AG08395 (cell line): ENCODE results near the gene MBD2.

Source experiments
- DNase-seq: peaks from one replicate; pipeline ENCODE4 v3.0.0; 2012; ENCODE audit warnings: mixed read lengths, low spot score

MBD2 gene

GRCh38 chr18:54193786-54194185 lies 30.7 kb downstream of the MBD2 start:
- no peak for DNase-seq

GRCh38 chr18:54192900-54193299 lies 31.6 kb downstream of the MBD2 start:
- no peak for DNase-seq

GRCh38 chr18:54192415-54192814 lies 32.1 kb downstream of the MBD2 start:
- DNase-seq, result no peak

- DNase-seq, result no peak
Observed at GRCh38 chr18:54191352-54191751, 33.1 kb downstream of the MBD2 start.

- no peak for DNase-seq
Observed at GRCh38 chr18:54187372-54187771, 37.1 kb downstream of the MBD2 start.

- no peak for DNase-seq
Observed at GRCh38 chr18:54184836-54185235, 39.6 kb downstream of the MBD2 start.

- DNase-seq, result no peak
Observed at GRCh38 chr18:54183390-54183789, 41.1 kb downstream of the MBD2 start.

GRCh38 chr18:54181856-54182602 lies 42.4 kb downstream of the MBD2 start:
- DNase-seq, result no peak

- DNase-seq, result no peak
Observed at GRCh38 chr18:54173980-54174630, 50.4 kb downstream of the MBD2 start.

- DNase-seq, result no peak
Observed at GRCh38 chr18:54173250-54173649, 51.2 kb downstream of the MBD2 start.

- no peak for DNase-seq
Observed at GRCh38 chr18:54169431-54170403, 54.8 kb downstream of the MBD2 start.

GRCh38 chr18:54165450-54165849 lies 59.0 kb downstream of the MBD2 start:
- DNase-seq, result no peak

GRCh38 chr18:54163453-54163852 lies 61.0 kb downstream of the MBD2 start:
- DNase-seq, result no peak

GRCh38 chr18:54162431-54162830 lies 62.0 kb downstream of the MBD2 start:
- DNase-seq, result peak; percentile 77

GRCh38 chr18:54161267-54161666 lies 63.2 kb downstream of the MBD2 start:
- DNase-seq, result no peak

- DNase-seq, result no peak
Observed at GRCh38 chr18:54159906-54160305, 64.6 kb downstream of the MBD2 start.

GRCh38 chr18:54157646-54158385 lies 66.7 kb downstream of the MBD2 start:
- no peak for DNase-seq

- no peak for DNase-seq
Observed at GRCh38 chr18:54155412-54155811, 69.1 kb downstream of the MBD2 start.

- no peak for DNase-seq
Observed at GRCh38 chr18:54154231-54154630, 70.2 kb downstream of the MBD2 start.

GRCh38 chr18:54151376-54151775 lies 73.1 kb downstream of the MBD2 start:
- DNase-seq, result no peak

GRCh38 chr18:54150226-54150625 lies 74.2 kb downstream of the MBD2 start:
- no peak for DNase-seq
